ENCODE measurements around the gene ARAP3. TPM values are rescaled to one million over a fixed set of nuclear protein-coding genes. Genes with fewer than 3 reads are reported as not detected.

The ARAP3 gene
- polyA plus RNA-seq, 1 donor (not counting 4 experiments of a cell fraction or from before 2014, with no cell fraction given), result 1.3 TPM

DNA sequence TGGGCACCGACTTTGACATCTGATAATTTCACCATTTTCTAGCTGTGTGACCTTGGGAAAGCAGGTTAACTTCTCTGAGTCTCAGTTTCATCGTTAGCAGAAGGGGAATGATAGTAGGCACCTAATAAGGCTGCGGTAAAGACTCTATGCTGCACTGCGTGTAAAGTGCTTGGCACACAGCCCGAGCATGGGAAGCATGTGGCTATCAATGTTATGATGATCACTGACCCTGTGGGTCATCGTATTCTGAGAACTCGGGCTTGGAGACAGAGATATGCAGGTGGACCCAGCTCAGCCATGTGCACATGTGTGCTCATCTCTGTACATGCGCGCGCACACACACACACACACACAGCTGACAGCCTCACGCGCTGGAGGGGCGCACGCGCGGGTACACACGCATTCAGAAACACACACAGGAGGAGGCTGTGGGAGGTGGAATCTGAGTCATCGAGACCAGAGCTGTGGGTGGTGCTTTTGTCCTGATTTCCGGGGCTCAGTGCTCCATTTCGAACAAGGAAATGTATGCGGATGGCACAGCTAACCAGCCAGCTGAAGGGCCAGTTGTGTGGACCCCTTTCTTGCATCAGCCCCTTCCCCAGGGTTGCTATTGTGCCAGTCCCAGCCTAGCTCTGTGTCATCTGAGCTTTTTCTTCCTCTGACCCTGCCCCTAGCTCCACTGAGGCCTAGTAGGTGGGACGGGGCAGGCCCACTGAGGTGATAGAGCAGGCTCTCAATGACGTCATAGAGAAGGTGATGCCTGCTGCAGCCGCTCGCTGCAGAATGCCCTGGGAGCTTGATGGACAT lies 11.1 kb upstream of the ARAP3 start:
- Histone ChIP-seq H3K27ac (ENCODE audit: control insufficient read depth, insufficient read depth, low read length) (no peak overlapping the region), H3K9ac (ENCODE audit: control insufficient read depth, extremely low read depth, insufficient read depth, low read length) (no peak overlapping the region), H4K20me1 (ENCODE audit: control insufficient read depth, extremely low read depth, insufficient read depth, low read length) (no peaks in the 10 kb centered on the region), H3K4me2 (ENCODE audit: control insufficient read depth, extremely low read depth, insufficient read depth, low read depth, low read length) (no peak overlapping the region), H3K9me1 (ENCODE audit: control insufficient read depth, extremely low read depth, insufficient read depth, low read length) (no peaks in the 10 kb centered on the region), H3K36me3 (ENCODE audit: control insufficient read depth in 2 of 2, extremely low read depth in 1 of 2, insufficient read depth in 2 of 2, low read length in 2 of 2) (no peaks in the 10 kb centered on the region), H3K79me2 (ENCODE audit: control insufficient read depth, insufficient read depth, low read length) (no peaks in the 10 kb centered on the region), H3K27me3 (ENCODE audit: control insufficient read depth, extremely low read depth, insufficient read depth, low read length) (peaks cover 3% of the 10 kb centered on the region), H3K4me1 (ENCODE audit: control insufficient read depth, extremely low read depth, insufficient read depth, low read length) (peaks cover 22% of the 10 kb centered on the region), H3K9me3 (ENCODE audit: control insufficient read depth, low read depth, low read length) (no peaks in the 10 kb centered on the region), H3K4me3 (ENCODE audit: control insufficient read depth in 2 of 3, extremely low read depth in 1 of 3, insufficient read depth in 2 of 3, low read depth in 1 of 3, low read length in 3 of 3) (no peak overlapping the region), H2AFZ (ENCODE audit: control insufficient read depth, low read length) (no peak overlapping the region)
- no peak for DNase-seq (ENCODE audit: low read depth, low spot score)
- no peak for FAIRE-seq
- dilution Hi-C loops (cut with MboI; ENCODE audit: extremely low pct_ligation_motif_present, low sequenced_read_pairs), result no loop called here
- no peak for TF ChIP-seq EZH2 (IDR thresholded peaks at IDR 0.05; ENCODE audit: low read length)
- no peak for TF ChIP-seq CTCF (optimal IDR thresholded peaks at IDR 0.05 in 1 of 3, IDR thresholded peaks at IDR 0.05 in 1 of 3, conservative IDR thresholded peaks at IDR 0.05 in 1 of 3; ENCODE audit: extremely low read depth in 1 of 3, insufficient read depth in 2 of 3, low read length in 3 of 3)

DNA sequence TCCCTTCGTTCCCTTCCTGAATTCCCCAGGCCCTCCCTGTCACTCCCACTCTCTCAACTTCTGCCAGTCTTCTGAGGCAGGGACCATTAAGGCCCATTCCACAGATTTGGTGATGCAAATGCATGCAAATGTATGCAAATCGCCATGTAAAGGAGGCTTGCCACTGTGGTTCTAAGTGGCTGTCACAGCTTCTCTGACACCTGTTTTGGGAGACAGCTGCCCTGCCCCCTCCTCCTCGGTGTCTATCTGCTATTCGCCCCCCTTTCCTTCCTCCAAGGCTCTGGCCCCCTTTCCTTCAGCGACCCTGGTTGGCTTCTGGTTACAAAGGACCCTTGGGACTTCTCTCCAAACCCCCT lies 10.5 kb upstream of the ARAP3 start:
- no peaks in the 10 kb centered on the region for H3K36me3 ChIP-seq (ENCODE audit: control insufficient read depth in 2 of 2, extremely low read depth in 1 of 2, insufficient read depth in 2 of 2, low read length in 2 of 2)
- TF ChIP-seq CTCF (optimal IDR thresholded peaks at IDR 0.05 in 1 of 3, IDR thresholded peaks at IDR 0.05 in 1 of 3, conservative IDR thresholded peaks at IDR 0.05 in 1 of 3; ENCODE audit: extremely low read depth in 1 of 3, insufficient read depth in 2 of 3, low read length in 3 of 3), result no peak
- TF ChIP-seq EZH2 (IDR thresholded peaks at IDR 0.05; ENCODE audit: low read length), result no peak
- peaks cover 22% of the 10 kb centered on the region for H3K4me1 ChIP-seq (ENCODE audit: control insufficient read depth, extremely low read depth, insufficient read depth, low read length)
- H4K20me1 ChIP-seq (ENCODE audit: control insufficient read depth, extremely low read depth, insufficient read depth, low read length), result no peaks in the 10 kb centered on the region
- FAIRE-seq (no peak), DNase-seq (ENCODE audit: low read depth, low spot score) (no peak)
- no peak overlapping the region for H3K27ac ChIP-seq (ENCODE audit: control insufficient read depth, insufficient read depth, low read length)
- H3K27me3 ChIP-seq (ENCODE audit: control insufficient read depth, extremely low read depth, insufficient read depth, low read length), result peaks cover 3% of the 10 kb centered on the region
- H3K9me1 ChIP-seq (ENCODE audit: control insufficient read depth, extremely low read depth, insufficient read depth, low read length), result no peaks in the 10 kb centered on the region
- H3K9ac ChIP-seq (ENCODE audit: control insufficient read depth, extremely low read depth, insufficient read depth, low read length), result no peak overlapping the region
- H3K4me2 ChIP-seq (ENCODE audit: control insufficient read depth, extremely low read depth, insufficient read depth, low read depth, low read length), result peak overlapping the region; percentile 86
- H2AFZ ChIP-seq (ENCODE audit: control insufficient read depth, low read length), result no peak overlapping the region
- H3K79me2 ChIP-seq (ENCODE audit: control insufficient read depth, insufficient read depth, low read length), result no peaks in the 10 kb centered on the region
- H3K9me3 ChIP-seq (ENCODE audit: control insufficient read depth, low read depth, low read length), result no peaks in the 10 kb centered on the region
- peak overlapping the region in 2 of 3 experiments; percentile 21 to 66 for H3K4me3 ChIP-seq (ENCODE audit: control insufficient read depth in 2 of 3, extremely low read depth in 1 of 3, insufficient read depth in 2 of 3, low read depth in 1 of 3, low read length in 3 of 3)
- dilution Hi-C loops (cut with MboI; ENCODE audit: extremely low pct_ligation_motif_present, low sequenced_read_pairs), result no loop called here

All from keratinocyte (primary cell).